Measurements from ENCODE around the gene DERA.

GRCh38 chr12:15863984-15864383 is 47.1 kb upstream of the DERA start:
- TF ChIP-seq MAX (IDR thresholded peaks at IDR 0.05): no peak
- TF ChIP-seq TAF1 (IDR thresholded peaks at IDR 0.05; ENCODE audit: low read depth, low read length): no peak
- TF ChIP-seq USF2 (IDR thresholded peaks at IDR 0.05; ENCODE audit: low read length): no peak
- TF ChIP-seq SP4 (IDR thresholded peaks at IDR 0.05; ENCODE audit: low read length): no peak
- no peak for TF ChIP-seq CTCF (IDR thresholded peaks at IDR 0.05; ENCODE audit: control extremely low read depth in 1 of 3, insufficient read depth in 1 of 3, low read depth in 1 of 3, low read length in 3 of 3)
- TF ChIP-seq CHD1 (IDR thresholded peaks at IDR 0.05; ENCODE audit: low read depth, low read length): no peak
